ENCODE measurements around the gene CYP19A1.
A peak's percentile ranks its signal among the peaks of the same experiment; 100 is the strongest.

CYP19A1 gene

DNA sequence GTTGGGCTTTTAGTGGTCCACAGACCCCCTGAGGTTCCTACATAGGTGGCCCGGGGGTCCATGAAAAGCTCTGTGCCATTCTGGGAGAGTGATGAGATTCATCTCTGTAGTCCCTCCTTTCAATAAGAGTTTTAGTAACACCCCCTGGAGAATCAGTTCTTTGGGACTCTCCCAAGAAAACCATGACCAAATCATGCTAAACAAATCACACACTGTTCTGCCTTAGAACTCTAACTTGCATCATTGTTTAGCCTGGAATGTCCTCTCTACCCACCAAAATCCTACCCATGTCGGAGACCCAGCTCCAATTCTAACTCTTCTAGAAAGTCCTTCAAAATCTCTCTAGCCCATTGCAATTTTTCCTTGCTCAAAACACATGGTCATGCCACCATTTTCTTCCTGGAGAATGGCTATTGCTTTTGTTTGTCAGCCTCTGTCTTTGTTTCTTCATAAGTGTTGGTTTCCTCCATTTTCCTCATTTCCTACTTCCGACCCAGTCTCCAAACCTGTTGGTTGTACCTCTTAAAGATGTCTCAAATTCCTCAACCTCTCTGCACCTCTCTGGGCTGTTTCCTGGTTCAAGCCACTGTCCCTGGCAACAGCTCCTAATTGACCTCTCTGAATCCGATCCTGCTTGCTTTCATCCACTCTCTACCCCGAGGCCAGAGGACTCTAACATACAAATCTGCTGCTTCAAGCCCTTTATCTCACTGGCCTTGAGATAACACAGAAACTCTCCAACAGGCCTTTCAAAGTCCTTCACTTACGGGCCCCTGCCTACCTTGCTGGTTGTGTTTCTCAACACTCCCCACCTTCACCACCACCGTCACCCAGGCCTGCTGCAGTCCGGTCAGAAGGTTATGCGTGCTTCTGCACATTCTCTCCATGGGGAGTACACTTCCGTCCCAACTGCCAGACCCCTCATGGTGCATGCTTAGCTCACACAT lies 23.7 kb downstream of the CYP19A1 start:
- Mint-ChIP-seq H3K9me3 (no peaks in the 10 kb centered on the region), H3K27me3 (ENCODE audit: low read depth, poor library complexity) (peaks cover 3% of the 10 kb centered on the region), H3K36me3 (ENCODE audit: low read depth) (no peaks in the 10 kb centered on the region), H3K4me3 (no peak overlapping the region), H3K4me1 (peaks cover 29% of the 10 kb centered on the region), H3K27ac (no peak overlapping the region)
- TF ChIP-seq, protein P1, sequence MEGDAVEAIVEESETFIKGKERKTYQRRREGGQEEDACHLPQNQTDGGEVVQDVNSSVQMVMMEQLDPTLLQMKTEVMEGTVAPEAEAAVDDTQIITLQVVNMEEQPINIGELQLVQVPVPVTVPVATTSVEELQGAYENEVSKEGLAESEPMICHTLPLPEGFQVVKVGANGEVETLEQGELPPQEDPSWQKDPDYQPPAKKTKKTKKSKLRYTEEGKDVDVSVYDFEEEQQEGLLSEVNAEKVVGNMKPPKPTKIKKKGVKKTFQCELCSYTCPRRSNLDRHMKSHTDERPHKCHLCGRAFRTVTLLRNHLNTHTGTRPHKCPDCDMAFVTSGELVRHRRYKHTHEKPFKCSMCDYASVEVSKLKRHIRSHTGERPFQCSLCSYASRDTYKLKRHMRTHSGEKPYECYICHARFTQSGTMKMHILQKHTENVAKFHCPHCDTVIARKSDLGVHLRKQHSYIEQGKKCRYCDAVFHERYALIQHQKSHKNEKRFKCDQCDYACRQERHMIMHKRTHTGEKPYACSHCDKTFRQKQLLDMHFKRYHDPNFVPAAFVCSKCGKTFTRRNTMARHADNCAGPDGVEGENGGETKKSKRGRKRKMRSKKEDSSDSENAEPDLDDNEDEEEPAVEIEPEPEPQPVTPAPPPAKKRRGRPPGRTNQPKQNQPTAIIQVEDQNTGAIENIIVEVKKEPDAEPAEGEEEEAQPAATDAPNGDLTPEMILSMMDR (IDR thresholded peaks at IDR 0.05) = no peak
- no peak for DNase-seq

DNA sequence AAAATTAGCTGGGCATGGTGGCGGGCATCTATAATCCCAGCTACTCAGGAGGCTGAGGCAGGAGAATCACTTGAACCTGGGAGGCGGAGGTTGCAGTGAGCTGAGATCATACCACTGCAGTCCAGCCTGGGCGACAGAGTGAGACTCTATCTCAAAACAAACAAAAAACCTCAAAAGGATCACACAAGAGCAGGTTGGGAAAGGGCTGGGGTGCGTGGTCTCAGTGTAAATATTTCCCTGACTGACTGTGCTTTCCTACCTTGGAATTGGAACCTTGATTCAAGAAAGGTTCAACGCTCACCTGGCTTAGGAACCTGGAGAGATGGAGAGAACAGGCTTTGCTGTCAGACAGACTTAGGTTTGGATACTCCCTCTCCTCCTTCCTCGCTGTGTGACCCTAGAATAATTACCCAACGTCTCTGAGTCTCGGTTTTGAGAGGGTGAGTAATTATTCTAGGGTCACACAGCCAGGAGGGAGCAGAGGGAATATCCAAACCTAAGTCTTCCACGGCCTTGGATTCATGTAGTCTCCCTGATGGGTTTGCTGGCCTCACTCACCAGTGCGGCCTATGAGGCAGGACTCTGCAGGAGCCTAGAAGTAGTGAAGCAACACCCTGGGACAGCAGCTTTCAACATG lies 24.6 kb downstream of the CYP19A1 start:
- no peak overlapping the region for H3K4me3 Mint-ChIP-seq
- no peak overlapping the region for H3K27ac Mint-ChIP-seq

DNA sequence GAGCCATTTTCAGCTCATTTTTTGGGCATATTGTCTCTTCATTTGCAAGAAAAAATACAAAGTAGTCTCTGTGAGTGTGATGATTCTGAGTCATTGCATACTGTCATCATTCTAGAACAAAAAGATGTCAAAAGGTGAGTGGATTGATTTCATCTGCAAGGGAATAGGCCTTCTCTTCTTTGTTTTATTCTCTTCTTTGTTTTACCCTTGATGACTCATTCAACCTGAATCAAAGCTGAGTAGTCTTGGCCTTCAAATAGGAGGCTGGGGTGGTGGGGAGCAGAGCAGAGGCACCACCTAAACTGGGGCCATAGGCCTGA lies 25.4 kb downstream of the CYP19A1 start:
- no peak for DNase-seq
- Mint-ChIP-seq H3K4me1 (peaks cover 29% of the 10 kb centered on the region), H3K9me3 (no peaks in the 10 kb centered on the region), H3K36me3 (ENCODE audit: low read depth) (no peaks in the 10 kb centered on the region), H3K27me3 (ENCODE audit: low read depth, poor library complexity) (peaks cover 3% of the 10 kb centered on the region), H3K4me3 (no peak overlapping the region), H3K27ac (no peak overlapping the region)
- TF ChIP-seq, protein P1 (IDR thresholded peaks at IDR 0.05) = no peak

More for the DNA sequence above, 24.6 kb downstream of the CYP19A1 start:
- no peak for DNase-seq
- TF ChIP-seq, protein P1 (IDR thresholded peaks at IDR 0.05) = no peak
- H3K4me1 Mint-ChIP-seq = peaks cover 29% of the 10 kb centered on the region
- H3K27me3 Mint-ChIP-seq (ENCODE audit: low read depth, poor library complexity) = peaks cover 3% of the 10 kb centered on the region
- H3K36me3 Mint-ChIP-seq (ENCODE audit: low read depth) = no peaks in the 10 kb centered on the region
- no peaks in the 10 kb centered on the region for H3K9me3 Mint-ChIP-seq

DNA sequence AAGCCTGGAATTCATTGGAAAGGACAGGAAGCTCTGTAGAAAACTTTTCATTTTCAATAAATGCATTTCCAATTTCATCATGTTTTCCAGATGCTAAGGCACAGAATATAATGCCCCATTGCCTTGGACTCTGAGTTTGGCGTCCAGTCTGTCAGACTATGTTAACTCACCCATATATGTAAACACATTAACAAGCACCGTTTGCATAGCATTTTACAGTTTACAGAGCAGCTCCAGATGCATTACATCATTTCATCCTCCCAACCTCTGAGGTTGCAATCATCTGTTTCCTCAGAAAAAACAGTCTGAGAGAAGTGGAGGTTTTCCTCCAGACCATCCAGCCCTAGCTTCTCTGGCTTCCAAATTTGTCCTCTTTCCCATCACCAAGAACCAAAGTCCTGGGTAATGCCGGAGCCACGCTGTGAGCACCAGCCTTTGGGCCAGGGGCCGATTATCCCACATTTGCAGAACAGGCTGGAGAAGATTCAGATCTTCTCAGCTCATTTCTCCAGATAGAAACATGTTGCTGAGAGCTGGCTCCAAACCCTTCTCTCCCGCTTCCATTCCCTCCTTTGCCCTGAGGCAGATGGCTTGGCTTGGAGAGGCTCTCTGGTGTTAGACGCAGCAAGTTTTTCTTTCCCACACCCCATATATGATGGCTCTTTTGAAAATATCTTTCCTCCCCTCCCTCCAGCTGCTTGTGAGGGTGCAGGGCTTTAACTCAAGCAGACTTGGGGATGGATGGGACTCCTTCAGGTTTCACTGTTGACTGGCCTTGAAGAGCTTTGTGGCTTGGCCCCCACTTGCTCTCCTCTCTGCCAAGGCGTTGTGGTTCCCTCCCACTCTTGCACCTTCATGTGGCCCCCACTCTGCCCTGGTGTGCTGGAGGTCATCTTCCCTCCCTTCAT lies 26.0 kb downstream of the CYP19A1 start:
- no peak for DNase-seq
- Mint-ChIP-seq H3K27ac (no peak overlapping the region), H3K9me3 (no peaks in the 10 kb centered on the region), H3K27me3 (ENCODE audit: low read depth, poor library complexity) (peaks cover 3% of the 10 kb centered on the region), H3K4me3 (no peak overlapping the region), H3K4me1 (peaks cover 29% of the 10 kb centered on the region), H3K36me3 (ENCODE audit: low read depth) (no peaks in the 10 kb centered on the region)
- TF ChIP-seq, protein P1 (IDR thresholded peaks at IDR 0.05) = no peak

DNA sequence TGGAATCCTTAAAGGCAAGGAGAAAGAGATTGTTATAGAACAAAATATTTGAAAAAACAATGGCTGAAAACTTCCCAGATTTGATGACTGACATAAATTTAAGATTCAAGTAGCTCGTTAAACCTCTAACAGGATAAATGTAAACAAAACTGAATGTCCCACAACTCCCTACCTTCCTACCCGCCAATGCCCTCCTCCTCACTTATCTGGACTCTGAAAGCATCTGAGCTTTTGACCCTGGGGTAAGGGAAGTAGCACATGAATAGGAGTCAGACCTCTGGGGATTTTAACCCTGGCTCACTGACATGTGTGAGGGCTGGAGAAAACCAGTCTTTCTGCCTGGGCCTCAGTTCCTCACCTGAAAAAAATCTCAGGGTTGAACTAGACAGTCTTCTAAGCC lies 26.9 kb downstream of the CYP19A1 start:
- Mint-ChIP-seq H3K27me3 (ENCODE audit: low read depth, poor library complexity) (peaks cover 3% of the 10 kb centered on the region), H3K27ac (no peak overlapping the region), H3K36me3 (ENCODE audit: low read depth) (no peaks in the 10 kb centered on the region), H3K9me3 (no peaks in the 10 kb centered on the region), H3K4me1 (peaks cover 29% of the 10 kb centered on the region), H3K4me3 (peak overlapping the region; percentile 11)
- TF ChIP-seq, protein P1 (IDR thresholded peaks at IDR 0.05) = no peak
- no peak for DNase-seq
